ENCODE data around the gene AIFM2.

DNA sequence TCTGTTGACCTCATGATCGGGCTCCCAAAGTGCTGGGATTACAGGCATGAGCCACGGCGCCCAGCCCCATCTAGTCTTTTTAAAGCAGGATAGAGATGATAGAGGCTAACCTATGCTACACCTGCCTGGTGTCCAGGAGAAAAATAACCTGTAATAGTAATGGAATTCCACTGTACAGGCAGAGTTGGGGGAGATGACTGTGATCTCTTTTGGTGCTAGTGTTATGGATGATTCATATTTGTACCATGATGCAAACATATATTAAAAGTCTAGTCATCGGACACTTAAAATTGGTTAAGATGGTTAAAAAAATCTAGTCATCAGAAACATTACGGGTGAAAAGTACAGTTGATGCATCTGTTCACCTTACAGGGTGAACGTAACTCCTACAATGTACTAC lies 43.8 kb upstream of the AIFM2 start:
- TF ChIP-seq CTCF (IDR thresholded peaks at IDR 0.05) (no peak), JUN (IDR thresholded peaks at IDR 0.05) (no peak), CHD4 (IDR thresholded peaks at IDR 0.05; ENCODE audit: borderline replicate concordance) (no peak), HMGXB4 (CRISPR knock-in tag; IDR thresholded peaks at IDR 0.05; ENCODE audit: borderline replicate concordance) (no peak), MAZ (IDR thresholded peaks at IDR 0.05; ENCODE audit: borderline replicate concordance, low read depth, low read length) (no peak), PHF8 (IDR thresholded peaks at IDR 0.05; ENCODE audit: borderline replicate concordance, low read depth) (no peak), RFX5 (IDR thresholded peaks at IDR 0.05) (no peak), EP300 (IDR thresholded peaks at IDR 0.05) (no peak), CHD2 (IDR thresholded peaks at IDR 0.05; ENCODE audit: low read length, partially characterized antibody) (no peak), RARB (CRISPR knock-in tag; IDR thresholded peaks at IDR 0.05) (no peak), MYC (IDR thresholded peaks at IDR 0.05; ENCODE audit: borderline replicate concordance, low read length) (no peak), KDM5A (IDR thresholded peaks at IDR 0.05) (no peak), POLR2A (IDR thresholded peaks at IDR 0.05; ENCODE audit: low read length) (no peak)
- TF ChIP-seq, protein P1, sequence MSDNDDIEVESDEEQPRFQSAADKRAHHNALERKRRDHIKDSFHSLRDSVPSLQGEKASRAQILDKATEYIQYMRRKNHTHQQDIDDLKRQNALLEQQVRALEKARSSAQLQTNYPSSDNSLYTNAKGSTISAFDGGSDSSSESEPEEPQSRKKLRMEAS (IDR thresholded peaks at IDR 0.05) = no peak
